GM23338 (cell line): ENCODE measurements around the gene ADIPOR2. TPM values are rescaled to one million over a fixed set of nuclear protein-coding genes. Genes with fewer than 3 reads are reported as not detected.

Source experiments
- ATAC-seq: fragments of 200-7000 bp; cut with Tn5 transposase; 3 replicates; pipeline ENCODE4 v1.9.1; 2020
- DNase-seq: peaks from one replicate; pipeline ENCODE4 v3.0.0-alpha.2; 2015; ENCODE audit warnings: low spot score
- H2AFZ ChIP-seq: fragments of 200-600 bp; sonication (generic); 2 replicates; pipeline ENCODE4 v1.8.0; 2016; ENCODE audit warnings: antibody characterized with exemption, mild to moderate bottlenecking, moderate library complexity
- H3F3A ChIP-seq: fragments of 200-600 bp; sonication (generic); replicated peaks from 2 replicates; pipeline ENCODE4 v1.8.0; 2017; ENCODE audit warnings: antibody characterized with exemption, mixed run types, low read depth
- H3K27ac ChIP-seq: fragments of 200-600 bp; sonication (generic); 2 replicates; pipeline ENCODE4 v1.6.1; 2016; ENCODE audit warnings: low read depth
- H3K27me3 ChIP-seq: fragments of 200-600 bp; sonication (generic); 2 replicates; pipeline ENCODE4 v1.8.0; 2016; ENCODE audit warnings: mild to moderate bottlenecking, mixed run types, moderate library complexity; ENCODE audit not compliant: insufficient read depth
- H3K36me3 ChIP-seq: fragments of 200-600 bp; sonication (generic); 2 replicates; pipeline ENCODE4 v1.8.0; 2016; ENCODE audit warnings: mild to moderate bottlenecking; ENCODE audit not compliant: insufficient read depth
- H3K4me1 ChIP-seq: fragments of 200-600 bp; sonication (generic); 2 replicates; pipeline ENCODE4 v1.8.0; 2016; ENCODE audit warnings: mild to moderate bottlenecking, moderate library complexity; ENCODE audit not compliant: insufficient read depth
- H3K4me2 ChIP-seq: fragments of 200-600 bp; sonication (generic); 2 replicates; pipeline ENCODE4 v1.7.1; 2017; ENCODE audit warnings: mixed run types
- H3K4me3 ChIP-seq: fragments of 200-600 bp; sonication (generic); 2 replicates; pipeline ENCODE4 v1.6.1; 2016; ENCODE audit warnings: mixed run types
- H3K79me2 ChIP-seq: fragments of 200-600 bp; sonication (generic); replicated peaks from 2 replicates; pipeline ENCODE4 v1.8.0; 2017; ENCODE audit warnings: mild to moderate bottlenecking; ENCODE audit not compliant: insufficient read depth
- H3K9me2 ChIP-seq: fragments of 200-600 bp; sonication (generic); 2 replicates; pipeline ENCODE4 v1.8.0; 2017; ENCODE audit not compliant: insufficient read depth
- H4K20me1 ChIP-seq: fragments of 200-600 bp; sonication (generic); replicated peaks from 2 replicates; pipeline ENCODE4 v1.8.0; 2017; ENCODE audit warnings: mild to moderate bottlenecking; ENCODE audit not compliant: insufficient read depth
- H3K27ac Mint-ChIP-seq: 2 replicates; pipeline ENCODE4 v1.8.0; 2020; ENCODE audit warnings: inconsistent platforms, mild to moderate bottlenecking, moderate library complexity, mixed read lengths
- H3K27me3 Mint-ChIP-seq: 3 replicates; pipeline ENCODE4 v1.8.0; 2022; ENCODE audit warnings: low read depth, mild to moderate bottlenecking, moderate library complexity, mixed read lengths, inconsistent platforms; ENCODE audit not compliant: insufficient read depth, poor library complexity
- H3K36me3 Mint-ChIP-seq: 3 replicates; pipeline ENCODE4 v1.8.0; 2021; ENCODE audit warnings: low read depth, mild to moderate bottlenecking, inconsistent platforms, moderate library complexity, mixed read lengths
- H3K4me1 Mint-ChIP-seq: 3 replicates; pipeline ENCODE4 v1.8.0; 2020; ENCODE audit warnings: mild to moderate bottlenecking, inconsistent platforms, mixed read lengths
- H3K4me3 Mint-ChIP-seq: 3 replicates; pipeline ENCODE4 v1.8.0; 2021; ENCODE audit warnings: moderate library complexity, mild to moderate bottlenecking, inconsistent platforms, mixed read lengths
- H3K9me3 Mint-ChIP-seq: 3 replicates; pipeline ENCODE4 v1.8.0; 2020; ENCODE audit warnings: moderate library complexity, mild to moderate bottlenecking, inconsistent platforms, mixed read lengths
- CREB1 ChIP-seq: fragments of 250-450 bp; sonication (Bioruptor Pico); IDR thresholded peaks from 2 replicates; pipeline ENCODE4 v1.5.0; 2020; ENCODE audit warnings: low read depth, mild to moderate bottlenecking, moderate library complexity
- CTCF ChIP-seq, 2 experiments: fragments of 200-600 bp in 1 of 2; sonication (generic) in 1 of 2; conservative IDR thresholded peaks; 2 replicates each; pipeline versions ENCODE4 v1.5.1 to v1.6.1; 2016 to 2017; ENCODE audit warnings: antibody characterized with exemption in 2 of 2, low read depth in 2 of 2, mild to moderate bottlenecking in 2 of 2, moderate library complexity in 1 of 2
- ETS1 ChIP-seq: IDR thresholded peaks from 2 replicates; pipeline ENCODE4 v1.6.1; 2016; ENCODE audit warnings: antibody characterized with exemption
- EZH2 ChIP-seq: fragments of 200-600 bp; sonication (generic); IDR thresholded peaks from one replicate; pipeline ENCODE4 v1.8.0; 2017; ENCODE audit warnings: antibody characterized with exemption, mild to moderate bottlenecking, low read depth; ENCODE audit not compliant: unreplicated experiment
- EZH2phosphoT487 ChIP-seq: fragments of 200-600 bp; sonication (generic); IDR thresholded peaks from one replicate; pipeline ENCODE4 v1.8.1; 2018; ENCODE audit warnings: antibody characterized with exemption; ENCODE audit not compliant: unreplicated experiment
- JUNB ChIP-seq: IDR thresholded peaks from one replicate; pipeline ENCODE4 v1.6.1; 2016; ENCODE audit warnings: antibody characterized with exemption; ENCODE audit not compliant: unreplicated experiment
- NANOG ChIP-seq: IDR thresholded peaks from 2 replicates; pipeline ENCODE4 v1.6.1; 2016; ENCODE audit warnings: antibody characterized with exemption, borderline replicate concordance
- POLR2AphosphoS5 ChIP-seq: IDR thresholded peaks from 2 replicates; pipeline ENCODE4 v1.6.1; 2016; ENCODE audit warnings: antibody characterized with exemption, low read depth
- STAT1 ChIP-seq: IDR thresholded peaks from one replicate; pipeline ENCODE4 v1.6.1; 2016; ENCODE audit warnings: antibody characterized with exemption; ENCODE audit not compliant: unreplicated experiment
- ZNF114 ChIP-seq: fragments of 250-450 bp; sonication (Bioruptor Pico); IDR thresholded peaks from 2 replicates; pipeline ENCODE4 v1.5.0; 2020; ENCODE audit warnings: mild to moderate bottlenecking, moderate library complexity
- ZNF331 ChIP-seq: fragments of 250-450 bp; sonication (Bioruptor Pico); IDR thresholded peaks from 2 replicates; pipeline ENCODE4 v1.5.0; 2020; ENCODE audit warnings: low read depth, mild to moderate bottlenecking, moderate library complexity
- ZNF462 ChIP-seq: fragments of 250-450 bp; sonication (Bioruptor Pico); IDR thresholded peaks from 2 replicates; pipeline ENCODE4 v1.5.0; 2020; ENCODE audit warnings: mild to moderate bottlenecking, moderate library complexity
- polyA plus RNA-seq: library from polyadenylated mRNA; unstranded; fragments of >200 nt; fragmentation: Nextera tagmentation; extraction: Ambion mirVana; gene quantifications from 2 replicates; pipeline ENCODE4 v1.2.1, GENCODE V29; 2016
- total RNA-seq: library from RNA; depleted of rRNA; stranded (reverse); fragments of >200 nt; shearing (Covaris generic); gene quantifications from 2 replicates; pipeline ENCODE4 v1.2.3, GENCODE V29; 2014
- TF ChIP-seq, protein P1 (sequence below): IDR thresholded peaks from one replicate; pipeline ENCODE4 v1.6.1; 2018; ENCODE audit warnings: antibody characterized with exemption; ENCODE audit not compliant: unreplicated experiment

The ADIPOR2 gene
- total and polyA plus RNA-seq, 2 experiments from 2014 or later = 11.7 to 36.2 TPM

- no peak overlapping the region for H2AFZ ChIP-seq
- ATAC-seq (no peak), DNase-seq (no peak)
- H3K27ac Mint-ChIP-seq = no peak overlapping the region
- H3K9me3 Mint-ChIP-seq = no peaks in the 10 kb centered on the region
- H3K36me3 ChIP-seq = no peaks in the 10 kb centered on the region
- no peaks in the 10 kb centered on the region for H3K79me2 ChIP-seq
- H3K27ac ChIP-seq = no peak overlapping the region
- H3K4me3 Mint-ChIP-seq = no peak overlapping the region
- H3K27me3 ChIP-seq = no peaks in the 10 kb centered on the region
- H3K36me3 Mint-ChIP-seq = no peaks in the 10 kb centered on the region
- H3F3A ChIP-seq = no peaks in the 10 kb centered on the region
- H4K20me1 ChIP-seq = no peaks in the 10 kb centered on the region
- H3K4me1 Mint-ChIP-seq = no peaks in the 10 kb centered on the region; the same call in 1 of the 3 replicates
- H3K9me2 ChIP-seq = no peaks in the 10 kb centered on the region
- TF ChIP-seq NANOG (no peak), CREB1 (no peak), ZNF331 (CRISPR knock-in tag) (no peak), EZH2 (no peak), POLR2AphosphoS5 (no peak), STAT1 (no peak), JUNB (no peak), ETS1 (no peak), CTCF (conservative IDR thresholded peaks at IDR 0.05; ENCODE audit: low read depth in 2 of 2) (no peak), ZNF114 (CRISPR knock-in tag) (no peak), ZNF462 (CRISPR knock-in tag) (no peak), EZH2phosphoT487 (no peak)
- TF ChIP-seq, protein P1, sequence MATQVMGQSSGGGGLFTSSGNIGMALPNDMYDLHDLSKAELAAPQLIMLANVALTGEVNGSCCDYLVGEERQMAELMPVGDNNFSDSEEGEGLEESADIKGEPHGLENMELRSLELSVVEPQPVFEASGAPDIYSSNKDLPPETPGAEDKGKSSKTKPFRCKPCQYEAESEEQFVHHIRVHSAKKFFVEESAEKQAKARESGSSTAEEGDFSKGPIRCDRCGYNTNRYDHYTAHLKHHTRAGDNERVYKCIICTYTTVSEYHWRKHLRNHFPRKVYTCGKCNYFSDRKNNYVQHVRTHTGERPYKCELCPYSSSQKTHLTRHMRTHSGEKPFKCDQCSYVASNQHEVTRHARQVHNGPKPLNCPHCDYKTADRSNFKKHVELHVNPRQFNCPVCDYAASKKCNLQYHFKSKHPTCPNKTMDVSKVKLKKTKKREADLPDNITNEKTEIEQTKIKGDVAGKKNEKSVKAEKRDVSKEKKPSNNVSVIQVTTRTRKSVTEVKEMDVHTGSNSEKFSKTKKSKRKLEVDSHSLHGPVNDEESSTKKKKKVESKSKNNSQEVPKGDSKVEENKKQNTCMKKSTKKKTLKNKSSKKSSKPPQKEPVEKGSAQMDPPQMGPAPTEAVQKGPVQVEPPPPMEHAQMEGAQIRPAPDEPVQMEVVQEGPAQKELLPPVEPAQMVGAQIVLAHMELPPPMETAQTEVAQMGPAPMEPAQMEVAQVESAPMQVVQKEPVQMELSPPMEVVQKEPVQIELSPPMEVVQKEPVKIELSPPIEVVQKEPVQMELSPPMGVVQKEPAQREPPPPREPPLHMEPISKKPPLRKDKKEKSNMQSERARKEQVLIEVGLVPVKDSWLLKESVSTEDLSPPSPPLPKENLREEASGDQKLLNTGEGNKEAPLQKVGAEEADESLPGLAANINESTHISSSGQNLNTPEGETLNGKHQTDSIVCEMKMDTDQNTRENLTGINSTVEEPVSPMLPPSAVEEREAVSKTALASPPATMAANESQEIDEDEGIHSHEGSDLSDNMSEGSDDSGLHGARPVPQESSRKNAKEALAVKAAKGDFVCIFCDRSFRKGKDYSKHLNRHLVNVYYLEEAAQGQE = no peak
- peaks cover 6% of the 10 kb centered on the region for H3K27me3 Mint-ChIP-seq
- no peak overlapping the region for H3K4me3 ChIP-seq
- H3K4me2 ChIP-seq = no peak overlapping the region
- no peaks in the 10 kb centered on the region for H3K4me1 ChIP-seq
Measured at GRCh38 chr12:1809591-1810190, 118.8 kb downstream of the ADIPOR2 start.
